GM12865 (cell line): ENCODE data around the gene ACBD6.

Experiments
- DNase-seq: peaks from one replicate; pipeline ENCODE4 v3.0.0; 2010; ENCODE audit warnings: low read depth
- H3K4me3 ChIP-seq: 2 replicates; pipeline ENCODE4 v1.5.1; 2011; ENCODE audit warnings: mild to moderate bottlenecking, low read depth, low read length, control low read depth
- TF ChIP-seq, protein P1 (sequence below): IDR thresholded peaks from 2 replicates; pipeline ENCODE4 v1.5.1; 2011; ENCODE audit warnings: low read length, control low read depth, low read depth, inconsistent platforms; ENCODE audit not compliant: insufficient read depth; ENCODE audit errors: missing control alignments

ACBD6 gene

GRCh38 chr1:180256341-180257027, 245.9 kb downstream of the ACBD6 start:
- no peak for DNase-seq
- TF ChIP-seq, protein P1, sequence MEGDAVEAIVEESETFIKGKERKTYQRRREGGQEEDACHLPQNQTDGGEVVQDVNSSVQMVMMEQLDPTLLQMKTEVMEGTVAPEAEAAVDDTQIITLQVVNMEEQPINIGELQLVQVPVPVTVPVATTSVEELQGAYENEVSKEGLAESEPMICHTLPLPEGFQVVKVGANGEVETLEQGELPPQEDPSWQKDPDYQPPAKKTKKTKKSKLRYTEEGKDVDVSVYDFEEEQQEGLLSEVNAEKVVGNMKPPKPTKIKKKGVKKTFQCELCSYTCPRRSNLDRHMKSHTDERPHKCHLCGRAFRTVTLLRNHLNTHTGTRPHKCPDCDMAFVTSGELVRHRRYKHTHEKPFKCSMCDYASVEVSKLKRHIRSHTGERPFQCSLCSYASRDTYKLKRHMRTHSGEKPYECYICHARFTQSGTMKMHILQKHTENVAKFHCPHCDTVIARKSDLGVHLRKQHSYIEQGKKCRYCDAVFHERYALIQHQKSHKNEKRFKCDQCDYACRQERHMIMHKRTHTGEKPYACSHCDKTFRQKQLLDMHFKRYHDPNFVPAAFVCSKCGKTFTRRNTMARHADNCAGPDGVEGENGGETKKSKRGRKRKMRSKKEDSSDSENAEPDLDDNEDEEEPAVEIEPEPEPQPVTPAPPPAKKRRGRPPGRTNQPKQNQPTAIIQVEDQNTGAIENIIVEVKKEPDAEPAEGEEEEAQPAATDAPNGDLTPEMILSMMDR: no peak
- no peak overlapping the region for H3K4me3 ChIP-seq

DNA sequence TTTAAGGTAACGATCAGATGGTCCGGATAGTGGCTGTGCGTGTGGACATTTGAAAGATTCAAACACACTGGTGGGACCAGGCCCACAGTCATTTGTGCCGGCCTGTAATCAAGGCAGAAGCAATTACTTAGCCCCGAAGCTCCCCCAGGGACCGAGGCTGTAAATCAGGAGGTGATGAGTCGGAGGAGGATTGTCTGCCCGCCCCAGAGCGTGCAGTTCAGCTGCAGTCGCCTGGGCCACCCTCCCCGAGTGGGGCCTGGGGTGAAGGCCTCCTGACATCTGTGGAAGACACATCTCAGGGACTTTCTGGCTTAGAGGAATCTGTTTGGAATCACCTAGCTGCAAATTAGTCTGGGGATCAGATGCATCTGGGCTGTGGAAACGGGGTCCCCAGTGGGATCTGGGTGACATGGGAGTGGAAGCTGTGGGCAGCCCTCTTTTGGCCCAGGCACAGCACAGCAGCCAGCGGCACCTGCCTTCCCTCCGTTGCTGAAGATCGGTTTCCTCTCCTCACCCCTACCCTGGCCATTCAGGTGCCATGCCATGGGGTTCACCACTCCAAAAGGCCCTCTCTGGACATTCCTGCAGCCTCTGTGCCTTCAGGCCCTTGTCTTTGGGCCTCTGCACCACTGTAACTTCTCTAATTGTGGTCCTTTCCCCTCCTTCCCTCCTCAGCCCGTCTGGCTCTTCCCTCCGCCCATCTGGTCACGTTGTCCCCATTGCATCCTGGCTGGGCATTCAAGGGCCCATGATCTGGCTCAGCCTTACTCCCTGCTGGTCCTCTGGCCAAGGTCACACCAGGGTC, 246.6 kb downstream of the ACBD6 start:
- TF ChIP-seq, protein P1: no peak
- no peak for DNase-seq

DNA sequence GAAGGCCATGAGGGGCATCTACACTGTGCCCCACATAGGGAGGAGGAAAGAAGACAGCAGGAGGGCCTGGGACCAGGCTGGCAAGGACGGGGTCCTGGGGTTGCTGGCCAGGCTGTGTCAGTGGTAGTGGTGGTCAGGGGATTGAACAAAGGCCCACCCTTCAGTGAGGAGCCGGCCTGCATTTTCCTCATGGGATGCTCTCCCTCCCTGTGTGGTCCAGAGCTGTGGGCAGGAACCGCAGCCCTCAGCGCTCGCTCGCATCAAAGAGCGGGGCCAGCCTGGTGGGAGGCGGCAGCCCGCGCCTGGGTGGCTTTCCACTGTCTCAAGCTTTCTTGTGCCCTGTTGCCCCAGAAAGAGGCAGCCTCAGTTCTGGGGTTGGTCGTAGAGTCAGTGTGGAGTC, 247.5 kb downstream of the ACBD6 start:
- H3K4me3 ChIP-seq: no peak overlapping the region
- TF ChIP-seq, protein P1: no peak
- no peak for DNase-seq

More for the DNA sequence above, 246.6 kb downstream of the ACBD6 start:
- H3K4me3 ChIP-seq: no peak overlapping the region

- H3K4me3 ChIP-seq: no peak overlapping the region
- no peak for DNase-seq
- TF ChIP-seq, protein P1: no peak
Measured at GRCh38 chr1:180254496-180254819, 247.9 kb downstream of the ACBD6 start.

DNA sequence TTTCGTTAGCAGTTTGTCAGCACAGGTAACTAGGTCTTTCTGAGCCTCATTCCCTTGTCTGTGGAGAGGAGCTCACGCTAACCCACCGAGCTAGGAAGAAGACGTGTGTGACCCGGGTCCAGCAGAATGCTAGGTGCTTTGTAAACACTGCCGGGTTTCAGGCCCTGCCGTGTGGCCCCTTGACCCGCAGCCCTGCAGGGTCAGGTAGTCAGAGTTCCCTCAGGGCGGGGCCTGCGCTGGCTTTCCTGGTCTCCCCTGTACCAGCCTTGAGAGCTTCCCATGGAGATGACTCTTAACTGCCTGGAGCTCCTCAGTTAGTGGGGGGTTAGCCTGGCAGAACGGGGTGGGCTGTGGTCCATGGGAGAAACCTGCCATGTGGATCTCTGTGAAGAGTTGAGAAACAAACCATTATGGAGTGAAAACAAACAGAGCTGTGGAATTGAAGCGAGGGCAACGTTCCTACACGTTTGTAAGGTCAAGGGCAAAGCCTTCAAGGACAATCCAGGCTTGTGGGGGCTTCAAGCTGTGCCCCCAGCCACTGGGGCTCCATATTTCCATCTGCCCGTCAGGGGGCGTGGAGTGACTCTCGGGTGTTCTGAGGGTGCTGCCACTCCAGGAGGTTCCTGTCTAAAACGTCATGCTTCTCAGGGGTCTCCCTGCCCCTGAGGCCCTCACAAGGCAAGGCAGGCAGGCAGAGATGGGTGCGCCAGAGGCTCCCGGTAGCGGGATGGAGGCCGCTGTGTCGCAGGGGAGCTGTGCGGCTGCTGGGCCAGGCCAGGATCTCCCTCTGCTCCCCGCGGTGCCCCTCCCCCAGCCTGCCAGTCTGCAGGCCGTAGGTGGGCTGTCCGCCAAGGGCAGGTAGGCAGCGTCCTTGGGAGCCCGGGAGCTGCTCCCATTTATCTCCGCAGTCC, 248.5 kb downstream of the ACBD6 start:
- TF ChIP-seq, protein P1: no peak
- DNase-seq: no peak
- H3K4me3 ChIP-seq: no peak overlapping the region

GRCh38 chr1:180252638-180253536, 249.5 kb downstream of the ACBD6 start:
- TF ChIP-seq, protein P1: peak; percentile 85
- peak; percentile 82 for DNase-seq
- H3K4me3 ChIP-seq: no peak overlapping the region
